Tibial nerve (tissue), 4 donors: Measurements from ENCODE around the gene RNF166. TPM values are rescaled to one million over a fixed set of nuclear protein-coding genes. Genes with fewer than 3 reads are reported as not detected.

Experiments used
- DNase-seq, 2 donors: peaks; one replicate each; pipeline ENCODE4 v3.0.0-alpha.2; 2019; ENCODE audit warnings: low spot score in 2 of 2
- H3K27ac ChIP-seq, 4 donors: fragments of 200-600 bp; sonication (generic) in 3 of 4; one replicate each; pipeline ENCODE4 v1.5.1; 2017 to 2019; ENCODE audit warnings: mild to moderate bottlenecking in 1 of 4
- H3K27me3 ChIP-seq, 2 donors: fragments of 200-600 bp; sonication (generic) in 1 of 2; one replicate each; pipeline versions ENCODE4 v1.5.1 to v1.6.0; 2017 to 2019
- H3K36me3 ChIP-seq, 3 donors: fragments of 200-600 bp; sonication (generic); one replicate each; pipeline ENCODE4 v1.5.1; 2018 to 2019
- H3K4me1 ChIP-seq, 4 donors: fragments of 200-600 bp; sonication (generic) in 3 of 4; one replicate each; pipeline ENCODE4 v1.5.1; 2017 to 2019
- H3K4me3 ChIP-seq, 4 donors: fragments of 200-600 bp; sonication (generic) in 3 of 4; one replicate each; pipeline ENCODE4 v1.5.1; 2017 to 2019; ENCODE audit warnings: mild to moderate bottlenecking in 1 of 4, moderate library complexity in 1 of 4
- H3K9me3 ChIP-seq, 4 donors: fragments of 200-600 bp; sonication (generic) in 3 of 4; one replicate each; pipeline ENCODE4 v1.5.1; 2017 to 2019
- CTCF ChIP-seq, 5 experiments: fragments of 200-600 bp in 3 of 5; fragments of 450-650 bp in 2 of 5; sonication (generic) in 3 of 5; IDR thresholded peaks; one replicate each; pipeline ENCODE4 v1.5.1; 2016 to 2019; ENCODE audit warnings: antibody characterized with exemption in 5 of 5, mild to moderate bottlenecking in 3 of 5, moderate library complexity in 2 of 5
- EP300 ChIP-seq, 2 donors: sonication (generic); formaldehyde crosslinking; IDR thresholded peaks; one replicate each; pipeline ENCODE4 v1.6.1; 2017; ENCODE audit warnings: antibody characterized with exemption in 2 of 2, mild to moderate bottlenecking in 1 of 2
- POLR2A ChIP-seq, 2 donors: fragments of 450-650 bp; IDR thresholded peaks; one replicate each; pipeline ENCODE4 v1.6.1; 2017; ENCODE audit warnings: antibody characterized with exemption in 2 of 2, mild to moderate bottlenecking in 2 of 2, moderate library complexity in 2 of 2
- WGBS, 2 donors: methylation state at CpG; one replicate each; pipeline ENCODE4 v1.1.5; 2018; 5-methylcytosine and 5-hydroxymethylcytosine counted together
- total RNA-seq, 4 donors: library from RNA; depleted of rRNA; stranded (reverse); fragments of >200 nt; gene quantifications; one replicate each; pipeline ENCODE4 v1.1.0, GENCODE V29; 2016

The RNF166 gene
- total RNA-seq, 4 donors from 2014 or later, result 36.5 to 56.7 (median 43.5) TPM

- H3K27me3 ChIP-seq, result no peaks in the 10 kb centered on the region
- TF ChIP-seq POLR2A (IDR thresholded peaks at IDR 0.05) (no peak), CTCF (IDR thresholded peaks at IDR 0.05) (no peak), EP300 (IDR thresholded peaks at IDR 0.05) (no peak)
- peaks cover 0 to 90% (median 5%) of the 10 kb centered on the region in 3 donors for H3K36me3 ChIP-seq
- 84 to 89% methylated on average over 10 to 16 of the region's 21 CpGs for WGBS, 2 donors
- no peak overlapping the region for H3K4me3 ChIP-seq
- peaks cover 0 to 9% (median 4%) of the 10 kb centered on the region in 4 donors for H3K4me1 ChIP-seq
- H3K27ac ChIP-seq, result no peak overlapping the region
- DNase-seq, result no peak
- H3K9me3 ChIP-seq, result no peaks in the 10 kb centered on the region
Measured at GRCh38 chr16:88736088-88736487, 29.9 kb upstream of the RNF166 start.

GRCh38 chr16:88735616-88736015 is 29.4 kb upstream of the RNF166 start:
- peaks cover 0 to 90% (median 5%) of the 10 kb centered on the region in 3 donors for H3K36me3 ChIP-seq
- no peak for DNase-seq
- TF ChIP-seq POLR2A (IDR thresholded peaks at IDR 0.05), result no peak
- no peak for TF ChIP-seq CTCF (IDR thresholded peaks at IDR 0.05)
- no peak for TF ChIP-seq EP300 (IDR thresholded peaks at IDR 0.05)
- H3K4me1 ChIP-seq, result peaks cover 0 to 9% (median 4%) of the 10 kb centered on the region in 4 donors
- no peak overlapping the region for H3K27ac ChIP-seq
- no peak overlapping the region for H3K4me3 ChIP-seq
- 73 to 78% methylated on average over 8 of the region's 10 CpGs for WGBS, 2 donors
- H3K9me3 ChIP-seq, result no peaks in the 10 kb centered on the region
- no peaks in the 10 kb centered on the region for H3K27me3 ChIP-seq

- DNase-seq, result no peak
- Histone ChIP-seq H3K4me1 (peaks cover 0 to 9% (median 4%) of the 10 kb centered on the region in 4 donors), H3K36me3 (peaks cover 0 to 87% (median 5%) of the 10 kb centered on the region in 3 donors), H3K4me3 (no peak overlapping the region), H3K27ac (no peak overlapping the region), H3K27me3 (no peaks in the 10 kb centered on the region), H3K9me3 (no peaks in the 10 kb centered on the region)
- WGBS, 2 donors, result 89 to 91% methylated on average over 13 of the region's 16 CpGs
- TF ChIP-seq POLR2A (IDR thresholded peaks at IDR 0.05) (no peak), CTCF (IDR thresholded peaks at IDR 0.05) (no peak), EP300 (IDR thresholded peaks at IDR 0.05) (no peak)
Measured at GRCh38 chr16:88735121-88735520, 28.9 kb upstream of the RNF166 start.

- Histone ChIP-seq H3K27me3 (no peaks in the 10 kb centered on the region), H3K4me1 (peaks cover 0 to 9% (median 4%) of the 10 kb centered on the region in 4 donors), H3K4me3 (no peak overlapping the region), H3K9me3 (no peaks in the 10 kb centered on the region), H3K36me3 (peaks cover 0 to 88% (median 5%) of the 10 kb centered on the region in 3 donors), H3K27ac (no peak overlapping the region)
- DNase-seq, result no peak
- WGBS, 2 donors, result 91% methylated on average over 21 to 23 of the region's 23 CpGs
- TF ChIP-seq CTCF (IDR thresholded peaks at IDR 0.05) (no peak), POLR2A (IDR thresholded peaks at IDR 0.05) (no peak)
Measured at GRCh38 chr16:88734361-88734728, 28.1 kb upstream of the RNF166 start.

GRCh38 chr16:88733630-88734360 is 27.6 kb upstream of the RNF166 start:
- 85 to 91% methylated on average over 21 to 24 of the region's 27 CpGs for WGBS, 2 donors
- Histone ChIP-seq H3K4me1 (peaks cover 0 to 9% (median 4%) of the 10 kb centered on the region in 4 donors), H3K27me3 (no peaks in the 10 kb centered on the region), H3K36me3 (peaks cover 0 to 86% (median 5%) of the 10 kb centered on the region in 3 donors), H3K9me3 (no peaks in the 10 kb centered on the region), H3K4me3 (no peak overlapping the region), H3K27ac (no peak overlapping the region)
- DNase-seq, result no peak
- TF ChIP-seq EP300 (IDR thresholded peaks at IDR 0.05), result no peak
